Activated naive CD4-positive, alpha-beta T cell treated with anti-CD3 and anti-CD28 coated beads, Interleukin-2, amount 10 ng/mL, durations not matched to agents 7 days and 5 days (primary cell): Measurements from ENCODE around the gene IARS1.

Experiments
- CTCF ChIA-PET: fragments of 350-600 bp; sonication (Branson Sonifier 250); formaldehyde crosslinking; loops from one replicate; lab custom pipeline; 2021; ENCODE audit warnings: antibody characterized with exemption; lab: Charles Lee
- DNase-seq: peaks from one replicate; pipeline ENCODE4 v3.0.0-alpha.2; 2020
- H3K27ac Mint-ChIP-seq: one replicate; pipeline ENCODE4 v1.8.0; 2021; ENCODE audit warnings: mild to moderate bottlenecking, moderate library complexity, mixed read lengths
- H3K27me3 Mint-ChIP-seq: one replicate; pipeline ENCODE4 v1.8.0; 2021; ENCODE audit warnings: mild to moderate bottlenecking, mixed read lengths
- H3K36me3 Mint-ChIP-seq: one replicate; pipeline ENCODE4 v1.8.0; 2021; ENCODE audit warnings: mixed read lengths
- H3K4me1 Mint-ChIP-seq: one replicate; pipeline ENCODE4 v1.8.0; 2021; ENCODE audit warnings: mixed read lengths
- H3K4me3 Mint-ChIP-seq: one replicate; pipeline ENCODE4 v1.8.0; 2021; ENCODE audit warnings: mild to moderate bottlenecking, moderate library complexity, mixed read lengths
- H3K9me3 Mint-ChIP-seq: one replicate; pipeline ENCODE4 v1.8.0; 2021; ENCODE audit warnings: mixed read lengths

The IARS1 gene

GRCh38 chr9:92290785-92291429 is 2.6 kb downstream of the IARS1 start:
- Mint-ChIP-seq H3K27me3 (peaks cover 4% of the 10 kb centered on the region), H3K27ac (peak overlapping the region; percentile 35), H3K4me1 (peaks cover 53% of the 10 kb centered on the region), H3K4me3 (no peak overlapping the region), H3K36me3 (peaks cover 39% of the 10 kb centered on the region), H3K9me3 (no peaks in the 10 kb centered on the region)
- no peak for DNase-seq
- CTCF ChIA-PET: interaction anchor here (1.8 kb wide), 1 partner anchor 150 kb away, joined by 3 read pairs; no protein-coding TSS in a partner anchor

GRCh38 chr9:92289708-92290390 is 3.6 kb downstream of the IARS1 start:
- Mint-ChIP-seq H3K4me3 (no peak overlapping the region), H3K4me1 (peaks cover 43% of the 10 kb centered on the region), H3K36me3 (peaks cover 47% of the 10 kb centered on the region), H3K27ac (no peak overlapping the region), H3K27me3 (peaks cover 4% of the 10 kb centered on the region), H3K9me3 (no peaks in the 10 kb centered on the region)
- CTCF ChIA-PET: interaction anchor here (1.8 kb wide), 1 partner anchor 149 kb away, joined by 3 read pairs; no protein-coding TSS in a partner anchor
- no peak for DNase-seq

- Mint-ChIP-seq H3K27me3 (no peaks in the 10 kb centered on the region), H3K9me3 (no peaks in the 10 kb centered on the region), H3K27ac (no peak overlapping the region), H3K4me3 (no peak overlapping the region), H3K4me1 (peaks cover 32% of the 10 kb centered on the region), H3K36me3 (peaks cover 61% of the 10 kb centered on the region)
- CTCF ChIA-PET: interaction anchor here (1.4 kb wide), 1 partner anchor 140 kb away, joined by 5 read pairs; no protein-coding TSS in a partner anchor
- DNase-seq: no peak
Measured at GRCh38 chr9:92279302-92279701, 14.2 kb downstream of the IARS1 start.

GRCh38 chr9:92278110-92278509 is 15.4 kb downstream of the IARS1 start:
- no peak overlapping the region for H3K27ac Mint-ChIP-seq
- H3K36me3 Mint-ChIP-seq: peaks cover 63% of the 10 kb centered on the region
- H3K27me3 Mint-ChIP-seq: no peaks in the 10 kb centered on the region
- no peak overlapping the region for H3K4me3 Mint-ChIP-seq
- no peak for DNase-seq
- CTCF ChIA-PET: interaction anchor here (0.6 to 1.4 kb wide), 3 partner anchors 17 to 1686 kb away, joined by 3 to 5 read pairs (median 3); no protein-coding TSS in a partner anchor
- H3K9me3 Mint-ChIP-seq: no peaks in the 10 kb centered on the region
- H3K4me1 Mint-ChIP-seq: peaks cover 32% of the 10 kb centered on the region

GRCh38 chr9:92276331-92277032 is 17.0 kb downstream of the IARS1 start:
- DNase-seq: peak; percentile 30
- Mint-ChIP-seq H3K9me3 (no peaks in the 10 kb centered on the region), H3K27ac (peak overlapping the region; percentile 47), H3K36me3 (peaks cover 66% of the 10 kb centered on the region), H3K4me1 (peaks cover 32% of the 10 kb centered on the region), H3K4me3 (no peak overlapping the region), H3K27me3 (no peaks in the 10 kb centered on the region)
- CTCF ChIA-PET: interaction anchor here (2.2 kb wide), 1 partner anchor 137 kb away, joined by 9 read pairs; no protein-coding TSS in a partner anchor

- CTCF ChIA-PET: interaction anchor here (2.2 kb wide), 1 partner anchor 136 kb away, joined by 9 read pairs; no protein-coding TSS in a partner anchor
Measured at GRCh38 chr9:92275541-92275940, 18.0 kb downstream of the IARS1 start.

GRCh38 chr9:92270511-92270910 is 23.0 kb downstream of the IARS1 start:
- CTCF ChIA-PET: no interaction called here
- H3K27ac Mint-ChIP-seq: no peak overlapping the region
- peaks cover 67% of the 10 kb centered on the region for H3K36me3 Mint-ChIP-seq
- no peaks in the 10 kb centered on the region for H3K9me3 Mint-ChIP-seq
- H3K4me1 Mint-ChIP-seq: peaks cover 4% of the 10 kb centered on the region
- no peaks in the 10 kb centered on the region for H3K27me3 Mint-ChIP-seq
- no peak for DNase-seq
- H3K4me3 Mint-ChIP-seq: no peak overlapping the region

More at GRCh38 chr9:92275541-92275940, 18.0 kb downstream of the IARS1 start:
- Mint-ChIP-seq H3K9me3 (no peaks in the 10 kb centered on the region), H3K36me3 (peaks cover 70% of the 10 kb centered on the region), H3K4me3 (no peak overlapping the region), H3K27me3 (no peaks in the 10 kb centered on the region), H3K4me1 (peaks cover 32% of the 10 kb centered on the region), H3K27ac (peak overlapping the region; percentile 59)
- no peak for DNase-seq

- Mint-ChIP-seq H3K36me3 (peaks cover 67% of the 10 kb centered on the region), H3K27me3 (no peaks in the 10 kb centered on the region), H3K4me1 (no peaks in the 10 kb centered on the region), H3K27ac (no peak overlapping the region), H3K4me3 (no peak overlapping the region), H3K9me3 (no peaks in the 10 kb centered on the region)
- DNase-seq: no peak
- CTCF ChIA-PET: no interaction called here
Measured at GRCh38 chr9:92266486-92266885, 27.0 kb downstream of the IARS1 start.

GRCh38 chr9:92265154-92265553 is 28.3 kb downstream of the IARS1 start:
- H3K27ac Mint-ChIP-seq: no peak overlapping the region
- H3K36me3 Mint-ChIP-seq: peaks cover 67% of the 10 kb centered on the region
- no peak for DNase-seq
- CTCF ChIA-PET: no interaction called here
- no peaks in the 10 kb centered on the region for H3K4me1 Mint-ChIP-seq
- H3K27me3 Mint-ChIP-seq: no peaks in the 10 kb centered on the region
- no peaks in the 10 kb centered on the region for H3K9me3 Mint-ChIP-seq
- no peak overlapping the region for H3K4me3 Mint-ChIP-seq

- peaks cover 67% of the 10 kb centered on the region for H3K36me3 Mint-ChIP-seq
- no peaks in the 10 kb centered on the region for H3K27me3 Mint-ChIP-seq
- no peaks in the 10 kb centered on the region for H3K9me3 Mint-ChIP-seq
- CTCF ChIA-PET: interaction anchor here (1.2 kb wide), 1 partner anchor 122 kb away, joined by 4 read pairs; no protein-coding TSS in a partner anchor
- no peak for DNase-seq
- H3K4me3 Mint-ChIP-seq: no peak overlapping the region
- H3K4me1 Mint-ChIP-seq: no peaks in the 10 kb centered on the region
- no peak overlapping the region for H3K27ac Mint-ChIP-seq
Measured at GRCh38 chr9:92263131-92263530, 30.4 kb downstream of the IARS1 start.

- no peaks in the 10 kb centered on the region for H3K27me3 Mint-ChIP-seq
- H3K4me1 Mint-ChIP-seq: no peaks in the 10 kb centered on the region
- CTCF ChIA-PET: no interaction called here
- H3K9me3 Mint-ChIP-seq: no peaks in the 10 kb centered on the region
- H3K4me3 Mint-ChIP-seq: no peak overlapping the region
- no peak for DNase-seq
- H3K36me3 Mint-ChIP-seq: peaks cover 58% of the 10 kb centered on the region
- H3K27ac Mint-ChIP-seq: no peak overlapping the region
Measured at GRCh38 chr9:92257327-92257726, 36.2 kb downstream of the IARS1 start.

GRCh38 chr9:92254381-92255337 is 38.8 kb downstream of the IARS1 start:
- no peaks in the 10 kb centered on the region for H3K27me3 Mint-ChIP-seq
- no peak for DNase-seq
- peaks cover 64% of the 10 kb centered on the region for H3K36me3 Mint-ChIP-seq
- H3K4me3 Mint-ChIP-seq: no peak overlapping the region
- no peaks in the 10 kb centered on the region for H3K9me3 Mint-ChIP-seq
- CTCF ChIA-PET: no interaction called here
- H3K27ac Mint-ChIP-seq: no peak overlapping the region
- H3K4me1 Mint-ChIP-seq: no peaks in the 10 kb centered on the region

- Mint-ChIP-seq H3K4me3 (no peak overlapping the region), H3K4me1 (no peaks in the 10 kb centered on the region), H3K27ac (no peak overlapping the region), H3K36me3 (peaks cover 61% of the 10 kb centered on the region), H3K9me3 (no peaks in the 10 kb centered on the region), H3K27me3 (no peaks in the 10 kb centered on the region)
- no peak for DNase-seq
- CTCF ChIA-PET: interaction anchor here (1.0 kb wide), 1 partner anchor 114 kb away, joined by 3 read pairs; no protein-coding TSS in a partner anchor
Measured at GRCh38 chr9:92253656-92254055, 39.8 kb downstream of the IARS1 start.
